Activated T-cell treated with anti-CD3 and anti-CD28 coated beads, Interleukin-2, amount 50 U/mL, for 24 hours (primary cell): ENCODE measurements around the gene NLN.
A peak's percentile ranks its signal among the peaks of the same experiment; 100 is the strongest.
"Not testable (repeated sequence)": the region's sequence is repeated elsewhere in the genome, so short reads cannot be mapped to it uniquely, and the experiment has no call there.

Experiments used
- DNase-seq: peaks from one replicate; pipeline ENCODE4 v3.0.0-alpha.2; 2020
- H3K27ac Mint-ChIP-seq: 2 replicates; pipeline ENCODE4 v1.8.0; 2020; ENCODE audit warnings: mild to moderate bottlenecking, mixed read lengths
- H3K27me3 Mint-ChIP-seq: 2 replicates; pipeline ENCODE4 v1.8.0; 2020; ENCODE audit warnings: mixed read lengths
- H3K36me3 Mint-ChIP-seq: 2 replicates; pipeline ENCODE4 v1.8.0; 2020; ENCODE audit warnings: low read depth, mixed read lengths
- H3K4me1 Mint-ChIP-seq: 2 replicates; pipeline ENCODE4 v1.8.0; 2020; ENCODE audit warnings: low read depth, mixed read lengths
- H3K4me3 Mint-ChIP-seq: 2 replicates; pipeline ENCODE4 v1.8.0; 2020; ENCODE audit warnings: mild to moderate bottlenecking, moderate library complexity, mixed read lengths
- H3K9me3 Mint-ChIP-seq: 2 replicates; pipeline ENCODE4 v1.8.0; 2020; ENCODE audit warnings: mixed read lengths

NLN gene

GRCh38 chr5:65749221-65749844 lies 27.3 kb downstream of the NLN start:
- no peak for DNase-seq
- no peaks in the 10 kb centered on the region for H3K27me3 Mint-ChIP-seq
- H3K9me3 Mint-ChIP-seq, result no peaks in the 10 kb centered on the region
- no peak overlapping the region for H3K4me3 Mint-ChIP-seq
- no peak overlapping the region for H3K27ac Mint-ChIP-seq
- no peaks in the 10 kb centered on the region for H3K36me3 Mint-ChIP-seq
- H3K4me1 Mint-ChIP-seq, result peaks cover 5% of the 10 kb centered on the region

GRCh38 chr5:65749956-65750355 lies 28.0 kb downstream of the NLN start:
- no peaks in the 10 kb centered on the region for H3K36me3 Mint-ChIP-seq
- H3K4me1 Mint-ChIP-seq, result peaks cover 5% of the 10 kb centered on the region
- no peak overlapping the region for H3K4me3 Mint-ChIP-seq
- no peak overlapping the region for H3K27ac Mint-ChIP-seq
- H3K9me3 Mint-ChIP-seq, result no peaks in the 10 kb centered on the region
- no peaks in the 10 kb centered on the region for H3K27me3 Mint-ChIP-seq
- no peak for DNase-seq

GRCh38 chr5:65750938-65751337 lies 28.9 kb downstream of the NLN start:
- H3K4me1 Mint-ChIP-seq, result peaks cover 5% of the 10 kb centered on the region
- DNase-seq, result no peak
- no peaks in the 10 kb centered on the region for H3K9me3 Mint-ChIP-seq
- H3K27me3 Mint-ChIP-seq, result no peaks in the 10 kb centered on the region
- no peaks in the 10 kb centered on the region for H3K36me3 Mint-ChIP-seq
- no peak overlapping the region for H3K4me3 Mint-ChIP-seq
- H3K27ac Mint-ChIP-seq, result no peak overlapping the region

GRCh38 chr5:65753189-65753588 lies 31.2 kb downstream of the NLN start:
- DNase-seq, result no peak
- Mint-ChIP-seq H3K36me3 (no peaks in the 10 kb centered on the region), H3K4me3 (no peak overlapping the region), H3K9me3 (no peaks in the 10 kb centered on the region), H3K27ac (no peak overlapping the region), H3K27me3 (no peaks in the 10 kb centered on the region), H3K4me1 (peaks cover 5% of the 10 kb centered on the region)

GRCh38 chr5:65758546-65759144 lies 36.6 kb downstream of the NLN start:
- Mint-ChIP-seq H3K27ac (no peak overlapping the region), H3K4me3 (no peak overlapping the region), H3K27me3 (no peaks in the 10 kb centered on the region), H3K36me3 (peaks cover 20% of the 10 kb centered on the region), H3K9me3 (no peaks in the 10 kb centered on the region), H3K4me1 (peaks cover 3% of the 10 kb centered on the region)
- DNase-seq, result no peak

GRCh38 chr5:65760504-65761275 lies 38.7 kb downstream of the NLN start:
- H3K27me3 Mint-ChIP-seq, result no peaks in the 10 kb centered on the region
- H3K27ac Mint-ChIP-seq, result no peak overlapping the region
- no peak overlapping the region for H3K4me3 Mint-ChIP-seq
- no peak for DNase-seq
- H3K9me3 Mint-ChIP-seq, result no peaks in the 10 kb centered on the region
- peaks cover 28% of the 10 kb centered on the region for H3K36me3 Mint-ChIP-seq
- H3K4me1 Mint-ChIP-seq, result peaks cover 3% of the 10 kb centered on the region

- DNase-seq, result no peak
- Mint-ChIP-seq H3K27me3 (no peaks in the 10 kb centered on the region), H3K4me3 (no peak overlapping the region), H3K36me3 (peaks cover 42% of the 10 kb centered on the region), H3K27ac (no peak overlapping the region), H3K9me3 (no peaks in the 10 kb centered on the region), H3K4me1 (peaks cover 11% of the 10 kb centered on the region)
Measured at GRCh38 chr5:65762234-65762633, 40.2 kb downstream of the NLN start.

GRCh38 chr5:65765582-65765981 lies 43.6 kb downstream of the NLN start:
- no peaks in the 10 kb centered on the region for H3K9me3 Mint-ChIP-seq
- no peak for DNase-seq
- H3K4me3 Mint-ChIP-seq, result no peak overlapping the region
- peaks cover 21% of the 10 kb centered on the region for H3K4me1 Mint-ChIP-seq
- H3K27me3 Mint-ChIP-seq, result no peaks in the 10 kb centered on the region
- no peak overlapping the region for H3K27ac Mint-ChIP-seq
- H3K36me3 Mint-ChIP-seq, result peaks cover 45% of the 10 kb centered on the region

GRCh38 chr5:65766175-65766574 lies 44.2 kb downstream of the NLN start:
- H3K27ac Mint-ChIP-seq, result peak overlapping the region; percentile 1
- peaks cover 18% of the 10 kb centered on the region for H3K4me1 Mint-ChIP-seq
- no peaks in the 10 kb centered on the region for H3K27me3 Mint-ChIP-seq
- peaks cover 45% of the 10 kb centered on the region for H3K36me3 Mint-ChIP-seq
- no peaks in the 10 kb centered on the region for H3K9me3 Mint-ChIP-seq
- DNase-seq, result no peak
- no peak overlapping the region for H3K4me3 Mint-ChIP-seq

GRCh38 chr5:65766781-65767180 lies 44.8 kb downstream of the NLN start:
- Mint-ChIP-seq H3K4me3 (no peak overlapping the region), H3K27ac (no peak overlapping the region), H3K36me3 (peaks cover 45% of the 10 kb centered on the region), H3K27me3 (no peaks in the 10 kb centered on the region), H3K9me3 (no peaks in the 10 kb centered on the region), H3K4me1 (peaks cover 18% of the 10 kb centered on the region)
- DNase-seq, result no peak

- H3K4me3 Mint-ChIP-seq, result no peak overlapping the region
- H3K27ac Mint-ChIP-seq, result no peak overlapping the region
- H3K36me3 Mint-ChIP-seq, result peaks cover 45% of the 10 kb centered on the region
- no peak for DNase-seq
- H3K27me3 Mint-ChIP-seq, result no peaks in the 10 kb centered on the region
- H3K9me3 Mint-ChIP-seq, result no peaks in the 10 kb centered on the region
- H3K4me1 Mint-ChIP-seq, result peaks cover 18% of the 10 kb centered on the region
Measured at GRCh38 chr5:65767565-65767964, 45.6 kb downstream of the NLN start.

GRCh38 chr5:65768723-65769346 lies 46.8 kb downstream of the NLN start:
- Mint-ChIP-seq H3K4me1 (peaks cover 18% of the 10 kb centered on the region), H3K27me3 (no peaks in the 10 kb centered on the region), H3K36me3 (peaks cover 36% of the 10 kb centered on the region), H3K4me3 (no peak overlapping the region), H3K9me3 (no peaks in the 10 kb centered on the region), H3K27ac (no peak overlapping the region)
- no peak for DNase-seq

- H3K27ac Mint-ChIP-seq, result no peak overlapping the region
- no peaks in the 10 kb centered on the region for H3K27me3 Mint-ChIP-seq
- no peaks in the 10 kb centered on the region for H3K9me3 Mint-ChIP-seq
- no peak for DNase-seq
- no peak overlapping the region for H3K4me3 Mint-ChIP-seq
- peaks cover 24% of the 10 kb centered on the region for H3K4me1 Mint-ChIP-seq
- peaks cover 33% of the 10 kb centered on the region for H3K36me3 Mint-ChIP-seq
Measured at GRCh38 chr5:65769539-65769938, 47.5 kb downstream of the NLN start.

- H3K36me3 Mint-ChIP-seq, result peaks cover 25% of the 10 kb centered on the region
- no peaks in the 10 kb centered on the region for H3K9me3 Mint-ChIP-seq
Measured at GRCh38 chr5:65771266-65771665, 49.3 kb downstream of the NLN start.

GRCh38 chr5:65772963-65773362 lies 51.0 kb downstream of the NLN start:
- DNase-seq, H3K4me3 Mint-ChIP-seq, H3K27ac Mint-ChIP-seq, H3K9me3 Mint-ChIP-seq, H3K27me3 Mint-ChIP-seq: not testable (repeated sequence)
- Mint-ChIP-seq H3K36me3 (peaks cover 16% of the 10 kb centered on the region), H3K4me1 (peaks cover 29% of the 10 kb centered on the region)

More at GRCh38 chr5:65771266-65771665, 49.3 kb downstream of the NLN start:
- H3K27ac Mint-ChIP-seq, result no peak overlapping the region
- peaks cover 26% of the 10 kb centered on the region for H3K4me1 Mint-ChIP-seq
- H3K27me3 Mint-ChIP-seq, result no peaks in the 10 kb centered on the region
- DNase-seq, result no peak
- H3K4me3 Mint-ChIP-seq, result no peak overlapping the region
